PC-3 (cell line): ENCODE measurements around the gene ZMYND10. TPM values are rescaled to one million over a fixed set of nuclear protein-coding genes. Genes with fewer than 3 reads are reported as not detected.

Source experiments
- ATAC-seq: fragments of 200-7000 bp; cut with Tn5 transposase; 2 replicates; pipeline ENCODE4 v1.9.1; 2020; ENCODE audit warnings: mild to moderate bottlenecking, moderate library complexity
- BruUV-seq: library from RNA; stranded (reverse); fragments of 400-500 nt; replicated peaks from 2 replicates; lab custom pipeline; 2021; lab: Mats Ljungman, UMichigan
- CTCF ChIA-PET: fragments of 300-600 bp; sonication (Branson Sonifier 250); formaldehyde crosslinking; loops from one replicate; lab custom pipeline; 2022; ENCODE audit warnings: antibody characterized with exemption; lab: Charles Lee
- POLR2A ChIA-PET: fragments of 300-600 bp; sonication (Branson Sonifier 250); formaldehyde crosslinking; loops from one replicate; lab custom pipeline; 2022; ENCODE audit warnings: antibody characterized with exemption; ENCODE audit not compliant: unreplicated experiment; lab: Charles Lee
- DNase-seq: peaks from one replicate; pipeline ENCODE4 v3.0.0-alpha.2; 2015
- H2AFZ ChIP-seq: fragments of 300-600 bp; sonication (generic); 2 replicates; pipeline ENCODE4 v1.6.0; 2016; ENCODE audit warnings: antibody characterized with exemption, low read length
- H3F3A ChIP-seq: fragments of 300-600 bp; sonication (generic); one replicate; pipeline ENCODE4 v1.6.0; 2017; ENCODE audit warnings: antibody characterized with exemption, low read length, control low read depth, mild to moderate bottlenecking; ENCODE audit not compliant: unreplicated experiment
- H3K27ac ChIP-seq: fragments of 300-600 bp; sonication (generic); 2 replicates; pipeline ENCODE4 v1.5.1; 2016; ENCODE audit warnings: mild to moderate bottlenecking, low read length
- H3K27me3 ChIP-seq: fragments of 300-600 bp; sonication (generic); 2 replicates; pipeline ENCODE4 v1.6.1; 2016; ENCODE audit warnings: low read length, mixed read lengths
- H3K36me3 ChIP-seq: fragments of 300-600 bp; sonication (generic); 2 replicates; pipeline ENCODE4 v1.6.1; 2016; ENCODE audit warnings: low read depth, mixed run types, low read length, mixed read lengths
- H3K4me1 ChIP-seq: fragments of 300-600 bp; sonication (generic); 2 replicates; pipeline ENCODE4 v1.5.1; 2016; ENCODE audit warnings: low read length; ENCODE audit not compliant: insufficient read depth
- H3K4me2 ChIP-seq: fragments of 300-600 bp; sonication (generic); 2 replicates; pipeline ENCODE4 v1.6.0; 2016; ENCODE audit warnings: low read length
- H3K4me3 ChIP-seq: fragments of 300-600 bp; sonication (generic); 2 replicates; pipeline ENCODE4 v1.5.1; 2016; ENCODE audit warnings: mild to moderate bottlenecking, low read length, mixed read lengths
- H3K79me2 ChIP-seq: fragments of 300-600 bp; sonication (generic); 2 replicates; pipeline ENCODE4 v1.6.1; 2017; ENCODE audit warnings: low read length, mixed read lengths
- H3K9ac ChIP-seq: fragments of 300-600 bp; sonication (generic); 2 replicates; pipeline ENCODE4 v1.6.0; 2016; ENCODE audit warnings: mild to moderate bottlenecking, low read length
- H3K9me2 ChIP-seq: fragments of 300-600 bp; sonication (generic); replicated peaks from 2 replicates; pipeline ENCODE4 v1.6.1; 2016; ENCODE audit warnings: mixed run types, low read length, mixed read lengths
- H3K9me3 ChIP-seq: fragments of 300-600 bp; sonication (generic); 2 replicates; pipeline ENCODE4 v1.6.1; 2016; ENCODE audit warnings: low read length, mixed read lengths
- H4K20me1 ChIP-seq: fragments of 300-600 bp; sonication (generic); 2 replicates; pipeline ENCODE4 v1.6.1; 2016; ENCODE audit warnings: low read length, mixed read lengths
- CTCF ChIP-seq: fragments of 300-600 bp; sonication (generic); conservative IDR thresholded peaks from 2 replicates; pipeline ENCODE4 v1.5.1; 2017; ENCODE audit warnings: antibody characterized with exemption, low read depth, mild to moderate bottlenecking, low read length
- EZH2 ChIP-seq: fragments of 300-600 bp; sonication (generic); IDR thresholded peaks from one replicate; pipeline ENCODE4 v1.6.1; 2017; ENCODE audit warnings: antibody characterized with exemption, mild to moderate bottlenecking, low read length; ENCODE audit not compliant: unreplicated experiment
- EZH2phosphoT487 ChIP-seq: fragments of 300-600 bp; sonication (generic); IDR thresholded peaks from 2 replicates; pipeline ENCODE4 v1.6.1; 2018; ENCODE audit warnings: mild to moderate bottlenecking, antibody characterized with exemption, low read length, borderline replicate concordance
- intact Hi-C: fragments of 100-400 bp; cut with micrococcal nuclease; formaldehyde crosslinking; loops from 2 replicates; pipeline ENCODE4 v1.9.0; 2023
- total RNA-seq: library from RNA; depleted of rRNA; stranded (reverse); fragments of >200 nt; gene quantifications from 2 replicates; pipeline ENCODE4 v1.2.3, GENCODE V29; 2014

The ZMYND10 gene
- total RNA-seq, 1 experiment from 2014 or later = 1.6 TPM

- Histone ChIP-seq H3K9me3 (no peaks in the 10 kb centered on the region), H4K20me1 (no peaks in the 10 kb centered on the region), H3K27ac (no peak overlapping the region), H3K4me2 (no peak overlapping the region), H3K36me3 (no peaks in the 10 kb centered on the region; the same call in 1 of the 2 replicates), H3F3A (peaks cover 4% of the 10 kb centered on the region), H3K4me3 (no peak overlapping the region), H3K79me2 (peaks cover 32% of the 10 kb centered on the region), H2AFZ (no peak overlapping the region), H3K4me1 (peaks cover 32% of the 10 kb centered on the region), H3K27me3 (no peaks in the 10 kb centered on the region), H3K9me2 (no peaks in the 10 kb centered on the region), H3K9ac (no peak overlapping the region)
- ChIA-PET CTCF (interaction anchor here (0.6 to 1.0 kb wide), 10 partner anchors 10 to 254 kb away, joined by 3 to 22 read pairs (median 9); partner anchors contain the start of gene TUSC2), POLR2A (interaction anchor here (0.6 kb wide), 2 partner anchors 10 to 292 kb away, joined by 3 to 17 read pairs; no protein-coding TSS in a partner anchor)
- intact Hi-C loops = loop anchor here (1.0 kb wide), 1 partner anchor 195 kb away; no protein-coding TSS in a partner anchor
- peak; percentile 89 for DNase-seq
- ATAC-seq = peak; percentile 44
- TF ChIP-seq EZH2 = no peak
- peak; percentile 78 for TF ChIP-seq CTCF
- BruUV-seq = no TSS peak
These were observed 1.8 kb upstream of the ZMYND10 start for GRCh38 chr3:50347187-50347813.

GRCh38 chr3:50345008-50345407 lies 524 bp downstream of the ZMYND10 start:
- H3K9me3 ChIP-seq = no peaks in the 10 kb centered on the region
- peak overlapping the region; percentile 63; the same call in 1 of the 2 replicates for H3K4me3 ChIP-seq
- H4K20me1 ChIP-seq = no peaks in the 10 kb centered on the region
- H3K9me2 ChIP-seq = no peaks in the 10 kb centered on the region
- peaks cover 16% of the 10 kb centered on the region for H3K79me2 ChIP-seq
- ChIA-PET POLR2A (no interaction called here), CTCF (interaction anchor here (1.0 kb wide), 1 partner anchor 8 kb away, joined by 3 read pairs; no protein-coding TSS in a partner anchor)
- peak overlapping the region; percentile 86 for H3K4me2 ChIP-seq
- peak overlapping the region; percentile 92 for H2AFZ ChIP-seq
- no peak overlapping the region for H3K9ac ChIP-seq
- TF ChIP-seq EZH2 = no peak
- no peak for TF ChIP-seq EZH2phosphoT487
- no peak for TF ChIP-seq CTCF
- ATAC-seq (no peak), DNase-seq (no peak)
- intact Hi-C loops = no loop called here
- BruUV-seq = no TSS peak
- no peak overlapping the region for H3K27ac ChIP-seq
- H3F3A ChIP-seq = peaks cover 4% of the 10 kb centered on the region
- H3K36me3 ChIP-seq = no peaks in the 10 kb centered on the region; the same call in 1 of the 2 replicates
- peaks cover 17% of the 10 kb centered on the region for H3K4me1 ChIP-seq
- H3K27me3 ChIP-seq = no peaks in the 10 kb centered on the region
